Right atrium auricular region (tissue), 2 donors: Measurements from ENCODE around the gene EDEM3. TPM values are rescaled to one million over a fixed set of nuclear protein-coding genes. Genes with fewer than 3 reads are reported as not detected.

Source experiments
- DNase-seq: peaks from one replicate; pipeline ENCODE4 v3.0.0-alpha.2; 2019; ENCODE audit warnings: low spot score
- H3K27ac ChIP-seq, 2 donors: fragments of 200-600 bp; sonication (generic); 1 replicate in 1 of 2; 2 replicates in 1 of 2; pipeline ENCODE4 v1.5.1; 2016 to 2019
- H3K27me3 ChIP-seq, 2 donors: fragments of 200-600 bp; sonication (generic); one replicate each; pipeline versions ENCODE4 v1.5.1 to v1.6.0; 2017 to 2019
- H3K36me3 ChIP-seq: fragments of 200-600 bp; sonication (generic); one replicate; pipeline ENCODE4 v1.5.1; 2016
- H3K4me1 ChIP-seq, 2 donors: fragments of 200-600 bp; sonication (generic); one replicate each; pipeline versions ENCODE4 v1.5.1 to v1.6.0; 2017 to 2019
- H3K4me3 ChIP-seq, 2 donors: fragments of 200-600 bp; sonication (generic); 1 replicate in 1 of 2; 2 replicates in 1 of 2; pipeline ENCODE4 v1.5.1; 2017 to 2019; ENCODE audit warnings: mild to moderate bottlenecking in 1 of 2, moderate library complexity in 1 of 2
- H3K9me3 ChIP-seq, 2 donors: fragments of 200-600 bp; sonication (generic); one replicate each; pipeline ENCODE4 v1.5.1; 2019
- total RNA-seq, 2 donors: library from RNA; depleted of rRNA; stranded (reverse); fragments of >200 nt; gene quantifications; one replicate each; pipeline ENCODE4 v1.1.0, GENCODE V29; 2016
- TF ChIP-seq, protein P1 (sequence below), 2 donors: fragments of 200-600 bp; sonication (generic); IDR thresholded peaks; one replicate each; pipeline ENCODE4 v1.5.1; 2019; ENCODE audit warnings: antibody characterized with exemption in 2 of 2

EDEM3 gene
- total RNA-seq, 2 donors from 2014 or later, result 18.1 to 30.0 TPM

DNA sequence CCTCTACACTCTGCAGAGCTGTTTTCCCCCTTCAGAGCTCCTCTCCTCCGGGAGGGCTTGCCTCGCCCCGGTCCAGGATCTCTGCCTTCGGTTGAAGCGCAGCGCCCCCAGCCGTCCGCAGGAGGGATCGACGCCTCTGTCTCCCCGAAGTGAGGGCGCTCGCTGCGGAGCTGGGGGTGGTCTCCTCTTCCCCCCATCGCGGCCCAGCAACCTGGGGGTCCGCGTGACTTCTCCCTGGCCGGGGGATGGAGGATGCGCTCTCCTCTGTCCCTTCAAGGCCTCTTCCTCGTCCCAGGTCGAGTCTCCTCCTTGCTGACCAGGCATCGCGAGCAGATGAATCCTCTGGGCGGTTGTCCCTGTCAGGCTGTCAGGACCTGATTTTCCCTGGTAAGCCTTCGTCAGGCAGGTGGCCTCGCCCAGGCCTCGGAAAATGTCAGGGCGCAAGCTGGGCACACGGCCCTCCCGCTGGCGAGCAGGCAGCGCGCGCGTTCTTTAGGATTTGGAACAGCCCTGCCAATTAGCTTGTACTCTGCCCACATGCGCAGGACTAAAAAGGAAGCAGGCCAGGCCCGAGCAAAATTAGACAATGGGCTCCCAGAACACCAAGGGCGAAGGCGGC lies 90.5 kb downstream of the EDEM3 start:
- Histone ChIP-seq H3K4me3 (peak overlapping the region; percentile 19 to 45), H3K9me3 (no peaks in the 10 kb centered on the region), H3K27me3 (no peaks in the 10 kb centered on the region), H3K27ac (peak overlapping the region; percentile 15 to 49), H3K4me1 (peaks cover 0 to 13% of the 10 kb centered on the region in 2 donors), H3K36me3 (no peaks in the 10 kb centered on the region)
- TF ChIP-seq, protein P1, sequence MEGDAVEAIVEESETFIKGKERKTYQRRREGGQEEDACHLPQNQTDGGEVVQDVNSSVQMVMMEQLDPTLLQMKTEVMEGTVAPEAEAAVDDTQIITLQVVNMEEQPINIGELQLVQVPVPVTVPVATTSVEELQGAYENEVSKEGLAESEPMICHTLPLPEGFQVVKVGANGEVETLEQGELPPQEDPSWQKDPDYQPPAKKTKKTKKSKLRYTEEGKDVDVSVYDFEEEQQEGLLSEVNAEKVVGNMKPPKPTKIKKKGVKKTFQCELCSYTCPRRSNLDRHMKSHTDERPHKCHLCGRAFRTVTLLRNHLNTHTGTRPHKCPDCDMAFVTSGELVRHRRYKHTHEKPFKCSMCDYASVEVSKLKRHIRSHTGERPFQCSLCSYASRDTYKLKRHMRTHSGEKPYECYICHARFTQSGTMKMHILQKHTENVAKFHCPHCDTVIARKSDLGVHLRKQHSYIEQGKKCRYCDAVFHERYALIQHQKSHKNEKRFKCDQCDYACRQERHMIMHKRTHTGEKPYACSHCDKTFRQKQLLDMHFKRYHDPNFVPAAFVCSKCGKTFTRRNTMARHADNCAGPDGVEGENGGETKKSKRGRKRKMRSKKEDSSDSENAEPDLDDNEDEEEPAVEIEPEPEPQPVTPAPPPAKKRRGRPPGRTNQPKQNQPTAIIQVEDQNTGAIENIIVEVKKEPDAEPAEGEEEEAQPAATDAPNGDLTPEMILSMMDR (IDR thresholded peaks at IDR 0.05), result peak; percentile 96 to 98
- DNase-seq, result peak; percentile 85

DNA sequence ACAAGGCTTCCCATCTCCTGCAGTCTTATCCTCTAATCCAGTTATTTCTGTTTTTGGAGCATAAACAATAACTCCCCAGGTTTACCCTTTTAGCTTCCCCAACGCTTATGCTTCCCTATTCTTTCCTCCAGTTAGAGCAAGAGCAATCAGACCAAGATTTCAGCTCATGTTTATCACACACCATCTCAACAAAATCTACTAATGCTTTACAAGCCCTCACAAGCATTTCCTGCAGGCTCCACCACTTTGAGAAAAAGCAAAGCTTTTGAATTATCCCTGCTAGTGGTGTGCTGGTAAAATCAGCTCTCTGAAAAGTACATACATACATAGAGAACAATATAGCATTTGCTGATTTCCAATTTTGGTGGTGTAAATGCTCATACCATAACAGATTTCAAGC lies 92.9 kb downstream of the EDEM3 start:
- no peak overlapping the region for H3K4me3 ChIP-seq
- H3K27me3 ChIP-seq, result no peaks in the 10 kb centered on the region
- no peak overlapping the region for H3K27ac ChIP-seq
- peaks cover 0 to 13% of the 10 kb centered on the region in 2 donors for H3K4me1 ChIP-seq
- DNase-seq, result no peak
- TF ChIP-seq, protein P1 (IDR thresholded peaks at IDR 0.05), result no peak
- H3K9me3 ChIP-seq, result no peaks in the 10 kb centered on the region
- no peaks in the 10 kb centered on the region for H3K36me3 ChIP-seq

- no peak overlapping the region for H3K4me3 ChIP-seq
- H3K27me3 ChIP-seq, result no peaks in the 10 kb centered on the region
- H3K36me3 ChIP-seq, result no peaks in the 10 kb centered on the region
- peaks cover 0 to 13% of the 10 kb centered on the region in 2 donors for H3K4me1 ChIP-seq
- DNase-seq, result no peak
- H3K9me3 ChIP-seq, result no peaks in the 10 kb centered on the region
- TF ChIP-seq, protein P1 (IDR thresholded peaks at IDR 0.05), result no peak
- H3K27ac ChIP-seq, result no peak overlapping the region
Measured at GRCh38 chr1:184660462-184661191, 94.0 kb downstream of the EDEM3 start.

DNA sequence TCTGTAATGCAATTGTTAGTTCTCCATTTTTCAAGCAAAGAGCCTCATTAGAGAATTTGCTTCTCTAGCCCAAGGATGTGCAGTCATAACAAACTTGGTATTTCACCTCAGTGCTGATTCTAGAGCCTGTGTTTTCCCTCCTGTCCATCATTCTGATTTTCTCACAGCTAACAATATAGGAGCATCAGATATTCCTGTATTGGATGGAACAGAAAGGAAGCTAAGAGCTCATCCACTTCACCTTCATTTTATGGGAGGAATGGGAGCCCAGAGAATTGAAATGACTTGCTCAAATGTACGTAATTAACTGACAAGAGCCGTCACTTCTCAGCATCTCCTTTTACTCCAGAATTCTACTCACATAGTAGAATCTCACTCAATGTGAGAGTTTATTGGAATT lies 96.6 kb downstream of the EDEM3 start:
- TF ChIP-seq, protein P1 (IDR thresholded peaks at IDR 0.05), result no peak
- no peaks in the 10 kb centered on the region for H3K9me3 ChIP-seq

DNA sequence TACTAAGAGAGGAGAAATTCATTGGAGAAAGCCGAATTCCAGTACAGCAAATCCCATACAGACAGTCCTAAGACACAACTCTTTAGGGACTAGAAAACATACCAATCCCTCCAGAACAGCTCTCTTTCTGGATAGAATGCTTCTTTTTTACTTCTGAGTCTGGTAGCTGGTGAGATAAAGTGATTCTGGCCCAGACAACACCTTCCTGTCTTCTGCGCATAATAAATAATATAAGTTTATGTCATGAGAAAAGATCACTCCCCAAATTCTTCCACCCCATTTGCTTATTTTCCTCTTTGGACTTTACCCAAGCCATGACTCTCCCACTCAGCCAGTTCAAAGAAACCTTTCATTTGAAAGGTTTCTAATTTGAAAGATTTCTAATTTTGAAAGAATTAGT lies 98.4 kb downstream of the EDEM3 start:
- TF ChIP-seq, protein P1 (IDR thresholded peaks at IDR 0.05), result no peak
- Histone ChIP-seq H3K9me3 (peaks cover 0 to 7% of the 10 kb centered on the region in 2 donors), H3K4me1 (no peaks in the 10 kb centered on the region), H3K36me3 (no peaks in the 10 kb centered on the region), H3K4me3 (no peak overlapping the region), H3K27ac (no peak overlapping the region), H3K27me3 (no peaks in the 10 kb centered on the region)
- no peak for DNase-seq

More for the DNA sequence above, 96.6 kb downstream of the EDEM3 start:
- no peak overlapping the region for H3K4me3 ChIP-seq
- H3K36me3 ChIP-seq, result no peaks in the 10 kb centered on the region
- no peak overlapping the region for H3K27ac ChIP-seq
- H3K4me1 ChIP-seq, result no peaks in the 10 kb centered on the region
- no peaks in the 10 kb centered on the region for H3K27me3 ChIP-seq
- DNase-seq, result no peak
